Brain pericyte (primary cell): ENCODE results near the gene PTAFR.

ENCODE experiments used
- DNase-seq: peaks from one replicate; pipeline ENCODE4 v3.0.0-alpha.2; 2012; ENCODE audit warnings: low read depth, low spot score

PTAFR gene

GRCh38 chr1:28178690-28179485 lies 2.4 kb upstream of the PTAFR start:
- no peak for DNase-seq

DNA sequence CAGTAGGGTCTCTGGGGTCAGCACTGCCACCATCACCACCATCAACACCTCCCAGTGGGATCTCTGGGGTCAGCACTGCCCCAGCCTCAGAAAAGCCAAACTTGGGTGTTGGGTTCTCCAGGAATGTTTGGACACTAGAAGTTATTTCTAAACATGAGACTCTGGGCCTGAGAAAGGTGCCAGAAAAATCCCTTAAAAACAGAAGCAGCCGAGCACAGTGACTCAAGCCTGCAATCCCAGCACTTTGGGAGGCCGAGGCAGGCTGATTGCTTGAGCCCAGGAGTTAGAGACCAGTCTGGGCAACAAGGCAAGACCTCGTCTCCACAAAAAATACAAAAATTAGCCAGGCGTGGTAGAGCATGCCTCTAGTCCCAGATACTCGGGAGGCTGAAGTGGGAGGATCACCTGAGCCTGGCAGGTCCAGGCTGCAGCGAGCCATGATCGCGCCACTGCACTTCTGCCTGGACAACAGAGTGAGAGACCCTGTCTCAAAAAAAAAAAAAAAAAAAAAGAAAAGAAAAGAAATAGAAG lies 470 bp downstream of the PTAFR start:
- no peak for DNase-seq

DNA sequence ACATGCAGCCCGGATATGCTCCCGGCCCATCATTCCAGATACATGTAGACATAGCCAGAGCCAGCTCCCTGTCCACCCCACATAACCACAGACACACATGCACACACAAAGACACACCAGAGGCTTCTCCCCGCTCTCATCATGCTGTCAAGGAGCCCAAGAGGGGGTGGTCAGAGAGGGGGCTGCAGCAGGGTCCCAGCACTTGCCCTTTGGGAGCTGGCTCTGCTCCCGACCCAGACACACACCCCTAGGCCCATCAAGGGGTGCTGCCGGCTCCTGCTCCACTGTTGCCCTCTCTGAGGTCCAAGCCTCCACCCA lies 2.6 kb downstream of the PTAFR start:
- DNase-seq = no peak

- no peak for DNase-seq
These were observed 3.1 kb downstream of the PTAFR start for GRCh38 chr1:28173151-28173979.

GRCh38 chr1:28172713-28173150 lies 3.8 kb downstream of the PTAFR start:
- no peak for DNase-seq

DNA sequence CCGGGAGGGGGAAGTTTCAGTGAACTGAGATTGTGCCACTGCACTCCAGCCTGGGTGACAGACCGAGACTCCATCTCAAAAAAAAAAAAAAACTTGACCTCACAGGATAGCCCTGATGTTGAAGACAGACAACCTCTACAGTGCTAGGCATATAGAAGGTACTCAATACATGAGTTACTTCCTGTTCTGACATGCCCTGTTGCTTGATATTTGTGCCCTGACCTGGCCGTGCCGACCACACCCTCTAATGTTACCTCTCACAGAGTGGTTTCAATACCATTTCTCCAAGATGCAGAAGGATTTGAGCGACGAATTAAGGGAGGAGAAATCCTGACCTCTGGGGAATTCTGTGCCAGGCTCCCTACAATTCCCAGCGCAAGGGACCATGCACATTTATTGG lies 5.2 kb downstream of the PTAFR start:
- DNase-seq = no peak

GRCh38 chr1:28170001-28170596 lies 6.4 kb downstream of the PTAFR start:
- DNase-seq = no peak

DNA sequence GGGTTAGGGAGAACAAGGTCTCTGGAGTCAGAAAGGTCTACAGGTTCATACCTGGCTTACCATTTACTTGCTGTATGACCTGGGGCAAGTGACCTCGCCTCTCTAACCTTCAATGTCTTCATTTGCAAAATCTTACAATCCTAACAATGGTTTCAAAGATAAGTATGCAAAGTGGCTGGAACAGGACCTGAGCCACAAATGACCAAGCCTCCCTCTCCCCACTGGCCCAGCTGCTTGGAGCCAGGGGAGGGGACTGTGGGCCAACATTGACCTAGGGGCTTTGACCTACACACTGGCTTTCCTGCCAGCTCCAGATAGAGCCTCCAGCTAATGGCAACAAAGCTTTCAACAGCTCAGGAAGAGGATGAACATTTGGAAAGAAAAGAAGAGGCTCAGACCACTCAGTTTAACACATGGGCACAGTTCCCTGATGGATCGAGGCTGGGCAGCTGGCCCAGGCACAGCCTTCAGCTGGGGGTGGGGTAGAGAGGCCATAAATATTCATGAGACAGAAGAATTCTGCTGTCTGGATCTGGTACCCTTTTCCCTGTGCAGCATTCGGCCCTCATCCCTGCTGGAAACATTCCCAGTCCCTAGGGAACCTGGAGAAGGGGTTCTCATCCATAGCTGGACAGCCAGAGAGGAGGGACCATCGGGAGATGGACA lies 12.9 kb downstream of the PTAFR start:
- no peak for DNase-seq

DNA sequence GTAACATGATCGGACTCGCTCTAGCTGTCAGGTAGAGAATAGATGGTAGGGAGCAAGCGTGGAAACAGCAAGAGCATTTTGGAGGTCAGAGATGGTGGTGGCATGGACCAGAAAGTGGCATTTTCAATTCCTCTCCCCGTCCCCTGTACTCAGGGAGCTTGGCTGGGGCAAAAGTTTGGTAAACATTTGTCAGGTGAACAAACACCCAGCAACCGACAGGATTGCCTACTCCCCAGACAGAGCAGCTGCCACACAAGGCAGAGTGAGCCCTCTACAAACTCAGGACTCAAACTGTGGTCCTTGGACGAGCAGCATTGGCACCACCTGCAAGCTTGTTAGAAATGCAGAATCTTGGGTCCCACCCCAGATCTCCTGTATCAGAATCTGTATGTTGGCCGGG lies 14.3 kb downstream of the PTAFR start:
- no peak for DNase-seq

DNA sequence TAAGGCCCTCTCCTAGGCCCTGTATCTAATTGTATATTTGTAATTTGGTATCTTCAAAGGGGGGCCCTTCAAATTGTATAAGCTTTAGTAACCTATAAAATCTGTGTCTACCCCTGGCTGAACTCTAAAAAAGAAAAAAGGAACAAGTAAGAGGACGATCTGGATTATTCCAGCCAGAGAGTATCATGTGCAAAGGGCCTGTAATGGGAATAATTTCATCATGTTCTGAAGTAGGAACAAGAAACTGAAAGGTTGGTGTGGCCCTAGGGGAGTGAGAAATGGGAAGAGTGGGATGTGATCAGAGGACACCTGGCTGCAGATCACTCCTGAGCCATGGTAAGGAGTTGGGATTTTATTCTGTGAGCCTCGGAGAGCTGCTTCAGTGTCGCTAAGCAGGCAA lies 14.7 kb downstream of the PTAFR start:
- no peak for DNase-seq

DNA sequence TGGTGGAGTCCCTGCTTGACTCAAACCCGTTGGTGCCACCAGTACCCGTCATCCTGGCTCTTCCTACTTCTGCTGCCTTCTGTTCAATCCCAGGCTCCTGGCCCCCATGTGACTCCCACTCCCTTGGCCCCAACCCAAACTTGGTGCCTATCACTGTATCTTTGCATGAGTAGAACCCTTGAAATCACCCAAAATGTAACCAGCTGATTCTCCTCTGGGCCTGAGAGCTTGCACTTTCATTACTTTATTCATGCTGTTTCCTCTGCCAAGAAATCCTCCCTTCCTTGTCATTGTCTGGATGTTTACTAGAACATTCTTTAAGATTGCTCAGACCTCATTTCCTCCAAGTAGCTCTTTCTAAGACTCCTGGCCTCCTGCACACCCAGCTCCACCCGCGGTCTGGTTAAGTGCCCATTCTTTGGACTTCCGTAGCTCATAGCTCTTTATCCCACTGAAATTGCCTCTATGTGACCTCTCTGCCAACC lies 15.7 kb downstream of the PTAFR start:
- no peak for DNase-seq

DNA sequence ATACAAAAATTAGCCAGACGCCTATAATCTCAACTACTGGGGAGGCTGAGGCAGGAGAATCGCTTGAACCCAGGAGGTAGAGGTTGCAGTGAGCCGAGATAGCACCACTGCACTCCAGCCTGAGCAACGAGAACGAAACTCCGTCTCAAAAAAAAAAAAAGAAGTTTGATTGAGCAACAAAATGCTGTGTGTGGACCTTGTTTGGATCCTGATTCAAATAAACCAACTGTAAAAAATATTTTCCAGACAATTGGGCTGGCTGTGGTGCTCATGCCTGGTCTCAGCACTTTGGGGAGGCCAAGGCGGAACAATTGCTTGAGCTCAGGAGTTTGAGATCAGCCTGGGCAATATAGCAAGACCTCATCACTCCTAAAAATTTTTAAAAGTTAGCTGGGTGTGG lies 16.8 kb downstream of the PTAFR start:
- no peak for DNase-seq

- no peak for DNase-seq
These were observed 17.2 kb downstream of the PTAFR start for GRCh38 chr1:28159243-28159642.

DNA sequence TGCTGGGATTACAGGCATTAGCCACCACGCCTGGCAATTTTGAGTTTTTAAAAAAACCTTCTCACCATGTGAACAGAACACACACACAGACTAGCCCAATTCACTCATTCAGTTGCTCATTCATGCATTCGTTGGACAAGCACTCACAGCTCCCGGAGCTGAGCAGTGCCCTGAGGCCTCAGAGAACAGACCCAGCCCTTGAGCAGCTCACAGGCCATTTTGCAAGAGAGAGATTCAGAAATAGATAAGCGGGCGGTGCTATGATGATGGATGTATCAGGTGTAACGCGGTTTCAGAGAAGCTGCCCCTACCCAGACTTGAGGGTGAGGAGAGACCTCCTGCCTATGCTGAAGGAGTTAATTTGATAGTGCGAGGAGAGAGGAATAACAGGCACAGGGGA lies 18.6 kb downstream of the PTAFR start:
- no peak for DNase-seq

DNA sequence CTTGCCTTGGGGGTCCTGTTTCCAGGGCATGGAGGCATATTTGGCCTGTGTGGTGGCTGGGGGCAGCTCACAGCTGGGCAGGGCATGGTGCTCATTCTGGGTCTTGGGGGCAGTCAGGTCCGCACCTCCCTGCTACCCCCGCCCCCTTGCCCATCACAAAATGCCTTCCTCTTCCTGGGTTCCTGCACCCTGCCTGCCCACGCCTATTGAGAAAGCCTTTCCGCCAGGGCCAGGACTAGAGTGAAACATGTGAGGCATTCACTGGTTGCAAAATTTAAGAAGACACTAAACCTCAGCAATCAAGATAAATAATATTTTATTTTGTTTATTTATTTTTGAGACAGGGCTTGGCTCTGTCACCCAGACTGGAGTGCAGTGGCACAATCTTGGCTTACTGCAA lies 19.7 kb downstream of the PTAFR start:
- no peak for DNase-seq

GRCh38 chr1:28155628-28156027 lies 20.9 kb downstream of the PTAFR start:
- no peak for DNase-seq

DNA sequence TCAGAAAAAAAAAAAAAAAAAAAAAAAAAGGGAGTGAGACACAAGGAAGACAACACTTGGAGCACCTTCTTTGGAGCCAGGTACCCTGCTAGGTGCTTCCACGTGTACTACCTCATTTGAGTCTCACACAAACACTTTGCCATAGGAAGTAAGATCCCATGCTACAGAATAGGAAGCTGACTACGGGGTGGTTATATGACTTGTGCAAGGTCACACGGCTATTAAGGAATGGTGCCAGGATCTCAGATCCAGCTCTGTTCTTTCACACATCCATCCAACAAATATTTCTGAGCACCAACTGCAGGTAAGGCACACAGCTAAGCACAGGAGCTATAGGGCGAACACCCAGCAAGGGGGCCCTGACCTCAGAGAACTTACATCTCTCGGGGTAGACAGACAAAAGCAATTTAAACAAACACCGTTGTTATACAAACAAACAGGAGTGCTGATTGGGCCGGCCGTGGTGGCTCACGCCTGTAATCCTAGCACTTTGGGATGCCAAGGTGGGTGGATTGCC lies 22.4 kb downstream of the PTAFR start:
- no peak for DNase-seq

GRCh38 chr1:28150125-28150780 lies 26.2 kb downstream of the PTAFR start:
- no peak for DNase-seq

GRCh38 chr1:28148880-28149195 lies 27.7 kb downstream of the PTAFR start:
- DNase-seq = no peak

DNA sequence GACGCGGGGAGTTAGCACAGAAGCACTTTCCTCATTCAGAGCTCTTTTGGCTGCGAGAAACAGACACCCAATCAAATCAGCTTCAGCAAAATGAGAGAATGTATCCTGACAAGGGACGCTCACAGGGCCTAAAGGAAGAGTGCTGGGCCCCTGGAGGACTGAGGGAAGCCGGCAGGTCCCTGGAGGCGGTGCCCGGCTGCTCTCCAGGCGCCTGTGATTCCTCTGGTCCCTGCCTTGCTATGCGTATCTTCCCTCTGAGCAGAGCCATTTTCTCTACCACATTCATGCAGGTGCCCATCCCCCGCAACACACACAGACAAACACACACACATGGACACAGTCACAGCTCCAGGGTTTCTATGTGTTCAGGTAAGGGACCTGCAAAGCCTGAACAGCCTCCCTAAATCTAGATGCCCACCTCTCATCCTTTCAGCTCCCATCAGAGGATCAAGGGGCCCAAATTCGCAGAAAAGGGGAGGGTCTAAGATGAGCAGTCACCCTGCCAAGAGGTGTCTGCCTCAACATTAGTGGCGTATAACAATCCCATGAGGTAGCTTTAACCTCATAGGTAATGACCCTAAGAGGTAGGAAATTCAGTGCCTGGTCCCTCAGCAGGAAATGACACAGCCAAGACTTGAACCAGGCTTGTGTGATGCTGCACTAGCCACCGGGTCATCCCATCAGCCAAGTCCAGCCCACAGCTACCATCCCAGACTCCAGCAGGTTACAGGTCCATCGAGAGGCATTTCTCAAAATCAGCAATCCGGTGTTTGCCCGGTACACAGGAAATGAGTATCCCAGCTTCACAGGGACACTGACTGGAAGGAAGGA lies 29.0 kb downstream of the PTAFR start:
- DNase-seq = no peak
